Ovary (tissue), 9 donors: ENCODE data around the gene PRIMA1. TPM values are rescaled to one million over a fixed set of nuclear protein-coding genes. Genes with fewer than 3 reads are reported as not detected.
A peak's percentile ranks its signal among the peaks of the same experiment; 100 is the strongest.

Experiments
- DNase-seq, 5 donors: peaks; one replicate each; pipeline ENCODE4 v3.0.0-alpha.2; 2019 to 2020
- H3K27ac ChIP-seq, 2 donors: fragments of 200-600 bp; one replicate each; pipeline versions ENCODE4 v1.5.1 to v1.8.0; 2019 to 2022
- H3K27me3 ChIP-seq: fragments of 200-600 bp; one replicate; pipeline ENCODE4 v1.8.0; 2022
- H3K36me3 ChIP-seq: fragments of 200-600 bp; sonication (generic); one replicate; pipeline ENCODE4 v1.5.1; 2019
- H3K4me1 ChIP-seq: one replicate; pipeline ENCODE4 v1.8.1; 2013; ENCODE audit warnings: mild to moderate bottlenecking, moderate library complexity; ENCODE audit not compliant: insufficient read depth
- H3K4me3 ChIP-seq: fragments of 200-600 bp; sonication (generic); one replicate; pipeline ENCODE4 v1.5.1; 2017
- H3K9me3 ChIP-seq, 2 donors: fragments of 200-600 bp in 1 of 2; sonication (generic) in 1 of 2; one replicate each; pipeline versions ENCODE4 v1.5.1 to v1.8.1; 2013 to 2019; ENCODE audit warnings: mild to moderate bottlenecking in 1 of 2, moderate library complexity in 1 of 2
- EP300 ChIP-seq: sonication (generic); formaldehyde crosslinking; IDR thresholded peaks from one replicate; pipeline ENCODE4 v1.6.1; 2017; ENCODE audit warnings: antibody characterized with exemption
- POLR2A ChIP-seq: fragments of 450-650 bp; IDR thresholded peaks from one replicate; pipeline ENCODE4 v1.6.1; 2017; ENCODE audit warnings: antibody characterized with exemption, mild to moderate bottlenecking, moderate library complexity
- WGBS, 3 donors: extraction: QIAGEN DNeasy Blood & Tissue Kit in 1 of 3; methylation state at CpG; one replicate each; pipeline versions ENCODE4 v1.1.5 to v1.1.7; 2013 to 2017; 5-methylcytosine and 5-hydroxymethylcytosine counted together
- intact Hi-C, 4 donors: fragments of 100-400 bp; cut with DNase I; formaldehyde crosslinking; loops; one replicate each; pipeline versions ENCODE4 v1.11.0 to v1.15.1; 2022 to 2023
- polyA plus RNA-seq, 2 donors: library from polyadenylated mRNA; stranded (reverse); fragments of 200-250 nt in 1 of 2; fragments of 350-450 nt in 1 of 2; fragmentation: Illumina TruSeq in 1 of 2; extraction: RNeasy Lipid Tissue Mini Kit (QIAGEN cat#74804) in 1 of 2; gene quantifications; one replicate each; pipeline ENCODE4 v1.2.3, GENCODE V29; 2013 to 2014
- total RNA-seq, 7 donors: library from RNA; depleted of rRNA in 2 of 7; stranded (reverse); fragments of >200 nt in 2 of 7; fragmentation: NEBNext Ultra II Directional in 3 of 7; extraction: Animal tissue kit (Norgen Biotek cat#: 25700) in 3 of 7; gene quantifications; one replicate each; pipeline versions ENCODE4 v1.1.0 to v1.2.4, GENCODE V29; 2016 to 2023
- TF ChIP-seq, protein P1 (sequence below), 3 donors: fragments of 450-650 bp in 2 of 3; fragments of 200-600 bp in 1 of 3; IDR thresholded peaks; one replicate each; pipeline versions ENCODE4 v1.5.1 to v1.8.0; 2016 to 2022; ENCODE audit warnings: antibody characterized with exemption in 3 of 3, mild to moderate bottlenecking in 1 of 3
- donor health status: DM: no; HTN: no; CAD: no; lungs with moderate emphysema.
- donor health status: DM: no; HTN: no; CAD: no.
- donor health status: Bipolar disorder and iron deficiency.
- donor health status: DM: yes; HTN: yes; CAD: no.
- donor health status: DM: no; HTN: no; CAD: no.
- donor health status: DM: yes; HTN: yes; CAD: no.

The PRIMA1 gene
- total and polyA plus RNA-seq, 9 donors: 2.3 to 11.5 (median 4.2) TPM

DNA sequence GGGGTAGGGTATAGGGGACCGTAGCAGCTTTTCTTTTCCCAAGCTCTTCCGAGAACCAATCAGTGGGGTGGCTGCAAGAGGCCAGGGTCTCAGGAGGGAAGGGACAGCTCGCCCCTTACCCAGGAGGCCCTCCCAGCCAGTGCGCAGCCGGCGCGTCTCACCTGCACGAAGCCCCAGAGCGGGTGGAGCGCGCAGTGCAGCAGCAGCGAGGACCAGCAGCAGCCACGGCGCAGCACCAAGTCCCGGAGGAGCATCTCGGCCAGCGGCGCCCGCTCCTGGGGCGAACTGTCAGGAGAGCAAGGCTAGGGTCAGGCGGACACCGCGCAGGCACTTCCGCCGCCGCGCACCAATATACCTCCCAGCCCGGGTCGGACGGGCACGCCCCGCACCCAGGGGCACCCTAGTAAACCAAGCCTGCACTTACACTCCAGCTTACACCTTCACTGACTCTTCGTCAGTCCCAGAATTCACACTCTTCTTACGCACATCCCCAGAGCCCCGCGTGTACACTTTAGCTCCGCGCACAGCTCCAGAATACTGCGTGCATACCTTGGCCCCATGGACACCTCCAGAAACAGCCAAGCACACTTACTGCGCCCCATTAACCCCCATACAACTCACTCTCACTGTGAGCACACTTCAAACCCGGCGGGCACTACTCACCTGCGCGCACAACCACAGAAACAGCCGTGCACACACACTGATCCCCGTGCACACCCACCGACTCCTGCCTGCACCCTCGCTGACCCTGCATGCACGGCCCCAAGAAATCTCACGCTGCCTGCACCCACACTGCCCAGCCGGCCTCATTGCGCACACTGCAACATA is 606 bp downstream of the PRIMA1 start:
- TF ChIP-seq, protein P1, sequence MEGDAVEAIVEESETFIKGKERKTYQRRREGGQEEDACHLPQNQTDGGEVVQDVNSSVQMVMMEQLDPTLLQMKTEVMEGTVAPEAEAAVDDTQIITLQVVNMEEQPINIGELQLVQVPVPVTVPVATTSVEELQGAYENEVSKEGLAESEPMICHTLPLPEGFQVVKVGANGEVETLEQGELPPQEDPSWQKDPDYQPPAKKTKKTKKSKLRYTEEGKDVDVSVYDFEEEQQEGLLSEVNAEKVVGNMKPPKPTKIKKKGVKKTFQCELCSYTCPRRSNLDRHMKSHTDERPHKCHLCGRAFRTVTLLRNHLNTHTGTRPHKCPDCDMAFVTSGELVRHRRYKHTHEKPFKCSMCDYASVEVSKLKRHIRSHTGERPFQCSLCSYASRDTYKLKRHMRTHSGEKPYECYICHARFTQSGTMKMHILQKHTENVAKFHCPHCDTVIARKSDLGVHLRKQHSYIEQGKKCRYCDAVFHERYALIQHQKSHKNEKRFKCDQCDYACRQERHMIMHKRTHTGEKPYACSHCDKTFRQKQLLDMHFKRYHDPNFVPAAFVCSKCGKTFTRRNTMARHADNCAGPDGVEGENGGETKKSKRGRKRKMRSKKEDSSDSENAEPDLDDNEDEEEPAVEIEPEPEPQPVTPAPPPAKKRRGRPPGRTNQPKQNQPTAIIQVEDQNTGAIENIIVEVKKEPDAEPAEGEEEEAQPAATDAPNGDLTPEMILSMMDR (IDR thresholded peaks at IDR 0.05): no peak
- TF ChIP-seq POLR2A (no peak), EP300 (no peak)
- H3K4me1 ChIP-seq: no peaks in the 10 kb centered on the region
- intact Hi-C loops: loop anchor here in 2 of 4 donors (5.0 to 10.0 kb wide), 2 partner anchors 130 to 133 kb away; no protein-coding TSS in a partner anchor
- H3K36me3 ChIP-seq: no peaks in the 10 kb centered on the region
- H3K27ac ChIP-seq: no peak overlapping the region
- no peaks in the 10 kb centered on the region for H3K27me3 ChIP-seq
- H3K4me3 ChIP-seq: peak overlapping the region; percentile 63
- H3K9me3 ChIP-seq: no peaks in the 10 kb centered on the region
- WGBS, 3 donors: 46 to 56% (median 50%) methylated on average over 52 of the region's 52 CpGs
- DNase-seq: peak in 1 of 5 donors; percentile 22

DNA sequence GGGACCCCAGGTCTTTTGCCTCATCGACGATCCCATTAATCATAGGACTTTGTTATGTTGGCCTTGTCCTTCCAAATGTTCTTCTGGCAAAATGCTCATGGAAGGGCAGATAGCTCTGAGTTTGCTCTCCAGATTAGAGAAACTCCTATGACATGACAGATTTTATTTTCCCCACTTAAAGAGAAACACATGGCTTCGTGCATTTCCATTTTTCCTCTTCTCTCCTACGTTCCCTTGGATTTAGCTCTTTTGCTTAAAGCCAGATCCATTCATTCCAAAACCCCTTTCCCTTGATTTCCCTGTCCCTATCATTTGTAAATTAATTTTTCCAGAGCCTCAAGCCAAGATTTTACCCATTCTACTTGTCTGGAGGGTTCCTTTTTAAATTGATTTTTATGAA is 2.9 kb downstream of the PRIMA1 start:
- Histone ChIP-seq H3K9me3 (no peaks in the 10 kb centered on the region), H3K4me3 (no peak overlapping the region), H3K4me1 (no peaks in the 10 kb centered on the region), H3K27me3 (no peaks in the 10 kb centered on the region), H3K27ac (no peak overlapping the region), H3K36me3 (no peaks in the 10 kb centered on the region)
- 22 to 31% (median 24%) methylated on average over 4 of the region's 4 CpGs for WGBS, 3 donors
- no peak for DNase-seq
- TF ChIP-seq, protein P1 (IDR thresholded peaks at IDR 0.05): no peak
- no peak for TF ChIP-seq POLR2A
- no peak for TF ChIP-seq EP300
- intact Hi-C loops: loop anchor here in 2 of 4 donors (5.0 to 10.0 kb wide), 2 partner anchors 128 to 131 kb away; no protein-coding TSS in a partner anchor

DNA sequence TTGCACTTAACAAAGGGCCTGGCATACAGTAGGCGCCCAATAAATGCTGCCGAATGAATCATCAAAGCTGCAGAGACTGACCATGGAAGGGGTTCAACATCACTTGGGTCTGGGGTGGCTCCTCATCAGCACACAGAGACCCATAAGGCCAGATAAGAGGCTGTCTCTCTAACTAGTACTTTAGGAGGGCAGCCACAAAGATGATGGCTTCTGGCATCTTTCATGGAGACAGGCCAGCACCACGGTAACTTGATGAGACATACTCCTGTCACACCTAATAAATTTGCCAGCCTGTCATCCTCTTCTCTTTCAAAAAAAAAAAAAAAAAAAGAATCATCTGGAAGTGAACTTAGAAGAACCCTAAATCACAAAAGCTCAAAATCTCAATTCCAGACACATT is 3.4 kb downstream of the PRIMA1 start:
- Histone ChIP-seq H3K4me1 (no peaks in the 10 kb centered on the region), H3K4me3 (no peak overlapping the region), H3K9me3 (no peaks in the 10 kb centered on the region), H3K27ac (no peak overlapping the region), H3K36me3 (no peaks in the 10 kb centered on the region), H3K27me3 (no peaks in the 10 kb centered on the region)
- DNase-seq: no peak
- TF ChIP-seq, protein P1 (IDR thresholded peaks at IDR 0.05): no peak
- no peak for TF ChIP-seq POLR2A
- no peak for TF ChIP-seq EP300
- 57 to 59% (median 59%) methylated on average over 3 of the region's 3 CpGs for WGBS, 3 donors
- intact Hi-C loops: loop anchor here in 2 of 4 donors (1.0 to 10.0 kb wide), 3 partner anchors 33 to 130 kb away; no protein-coding TSS in a partner anchor

DNA sequence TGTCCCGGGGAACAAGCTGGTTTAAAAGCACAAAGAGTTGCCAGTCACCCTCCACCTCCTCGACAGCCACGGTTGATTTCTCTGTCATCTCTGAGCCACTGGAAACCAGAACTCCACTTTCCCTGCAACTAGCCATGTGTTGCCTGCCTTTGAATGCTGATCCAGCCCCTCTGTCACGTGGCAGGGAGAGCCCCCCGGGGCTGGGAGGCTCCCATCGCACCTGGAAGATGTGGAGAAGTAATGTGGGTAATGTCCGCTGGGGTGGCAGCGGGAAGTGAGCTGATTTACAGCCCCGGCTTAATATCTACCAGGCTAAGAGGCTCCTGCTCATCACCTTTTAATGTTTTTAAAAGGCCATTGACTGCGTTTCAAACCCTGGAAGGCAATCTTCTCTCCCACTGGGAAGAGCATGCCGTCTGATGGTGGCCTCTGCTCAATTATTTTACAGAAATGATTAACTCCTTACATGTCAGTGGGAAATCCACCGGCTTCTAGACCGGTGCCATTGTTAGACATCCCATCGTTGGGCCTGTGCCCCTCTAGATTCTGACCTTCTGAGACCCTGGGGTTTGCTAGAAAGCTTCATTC is 7.4 kb downstream of the PRIMA1 start:
- intact Hi-C loops: loop anchor here in 1 of 4 donors (10.0 kb wide), 1 partner anchor 126 kb away; no protein-coding TSS in a partner anchor
- TF ChIP-seq POLR2A: no peak
- TF ChIP-seq EP300: no peak
- TF ChIP-seq, protein P1 (IDR thresholded peaks at IDR 0.05): no peak

More for the DNA sequence above, 7.4 kb downstream of the PRIMA1 start:
- Histone ChIP-seq H3K36me3 (no peaks in the 10 kb centered on the region), H3K27me3 (no peaks in the 10 kb centered on the region), H3K27ac (no peak overlapping the region), H3K4me1 (no peaks in the 10 kb centered on the region), H3K9me3 (no peaks in the 10 kb centered on the region), H3K4me3 (no peak overlapping the region)
- no peak for DNase-seq
- WGBS, 3 donors: 64 to 70% (median 65%) methylated on average over 14 of the region's 14 CpGs
